CMK (cell line): Measurements from ENCODE around the gene SFXN5.
A peak's percentile ranks its signal among the peaks of the same experiment; 100 is the strongest.

ENCODE experiments used
- DNase-seq: peaks from one replicate; pipeline ENCODE4 v3.0.0-alpha.2; 2010; ENCODE audit warnings: low read depth

SFXN5 gene

DNA sequence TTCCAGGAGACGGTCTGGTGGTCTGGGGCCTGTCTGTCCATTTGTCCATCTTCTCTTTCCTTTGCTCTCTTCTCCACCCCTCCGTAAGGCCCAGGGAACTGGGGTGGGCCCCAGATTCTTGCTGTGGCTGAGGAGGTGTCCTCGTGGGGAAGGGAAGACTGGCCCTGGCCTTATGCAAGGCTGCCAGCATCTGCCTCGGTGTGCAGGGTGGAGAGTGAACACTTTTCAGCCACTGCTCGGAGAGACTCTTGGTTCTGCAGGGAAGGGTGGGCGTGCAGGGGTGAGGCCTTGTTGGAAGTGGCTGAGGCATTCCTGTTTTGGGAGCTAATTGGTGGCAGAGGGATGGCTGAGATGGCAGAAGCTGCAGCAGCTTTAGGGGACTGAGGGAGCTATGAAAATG is 131.2 kb downstream of the SFXN5 start:
- DNase-seq = no peak

GRCh38 chr2:72938455-72938854 is 133.1 kb downstream of the SFXN5 start:
- DNase-seq = no peak

GRCh38 chr2:72937356-72937669 is 134.2 kb downstream of the SFXN5 start:
- DNase-seq = no peak

DNA sequence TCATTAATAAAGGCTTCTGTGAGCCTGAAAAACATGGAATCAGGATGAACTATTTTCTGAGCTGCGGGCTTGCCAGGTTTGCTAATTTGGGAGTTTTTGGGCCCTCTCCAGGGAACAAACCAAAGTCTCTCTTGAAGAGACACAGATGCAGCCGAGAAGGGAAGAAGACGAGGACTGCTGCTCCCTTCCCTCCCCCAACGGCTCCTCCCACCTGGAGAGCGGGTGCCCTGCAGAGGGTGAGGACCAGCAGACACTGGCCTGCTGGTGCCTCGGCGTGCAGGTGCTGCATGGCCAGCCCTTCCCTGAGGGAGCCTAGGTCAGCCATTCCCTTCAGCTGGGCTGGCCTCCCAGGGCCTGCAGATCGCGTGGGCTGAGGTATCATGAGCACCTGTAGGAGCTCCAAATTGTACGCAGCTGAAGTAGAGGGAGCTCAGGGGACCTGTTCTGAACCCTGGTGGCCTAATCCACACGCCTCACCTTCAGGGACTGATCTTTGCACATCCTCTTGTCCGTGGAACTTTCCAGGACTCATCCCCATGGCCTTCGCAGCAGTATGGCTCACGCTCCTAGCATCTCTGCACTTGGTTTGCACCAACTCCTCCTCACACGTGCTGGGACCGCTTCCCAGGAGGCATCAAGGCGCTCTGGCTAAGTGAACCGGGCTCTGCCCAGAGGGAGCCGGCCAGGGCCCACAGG is 134.7 kb downstream of the SFXN5 start:
- no peak for DNase-seq

GRCh38 chr2:72935611-72935957 is 135.9 kb downstream of the SFXN5 start:
- DNase-seq = no peak

DNA sequence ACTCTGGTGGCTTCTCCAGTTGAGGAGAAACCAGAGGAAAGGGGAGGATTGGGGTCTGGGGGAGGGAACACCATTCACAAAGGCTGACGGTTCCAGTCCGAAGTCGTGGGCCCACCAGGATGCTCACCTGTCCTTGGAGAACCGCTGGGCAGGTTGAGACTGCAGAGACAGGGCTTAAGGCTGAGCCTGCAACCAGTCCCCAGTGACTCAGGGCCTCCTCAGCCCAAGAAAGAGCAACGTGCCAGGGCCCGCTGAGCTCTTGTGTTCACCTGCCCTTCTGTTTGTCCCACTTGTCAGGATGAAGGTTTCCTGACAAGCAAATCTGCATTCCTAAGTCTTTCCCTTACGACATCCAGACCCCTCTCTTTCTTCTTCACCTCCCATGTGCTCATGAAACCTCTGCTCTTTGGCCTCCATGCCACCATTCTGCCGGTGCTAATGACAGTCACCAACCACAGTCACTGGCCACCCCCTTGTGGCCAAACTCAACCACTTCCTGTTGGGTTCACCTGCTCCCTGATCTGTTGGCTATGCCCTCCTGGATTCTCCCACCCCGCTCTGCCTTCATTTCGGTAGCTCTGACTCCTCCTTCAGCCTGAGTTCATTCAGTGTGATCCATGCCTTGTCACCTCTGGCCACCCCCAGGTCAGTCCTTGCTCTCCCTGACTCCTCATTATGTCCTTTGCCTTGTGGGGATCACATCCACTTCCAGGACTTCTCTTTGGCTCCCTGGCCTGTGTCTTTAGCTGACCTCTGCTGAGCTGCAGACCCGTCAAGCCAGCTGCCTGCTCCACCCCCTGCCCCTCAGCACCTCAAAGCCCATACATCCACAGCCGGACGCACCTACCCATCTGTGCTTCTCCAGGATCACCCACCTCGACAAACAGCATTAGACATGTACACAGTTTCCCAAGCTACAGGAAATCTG is 136.6 kb downstream of the SFXN5 start:
- DNase-seq = peak; percentile 39

GRCh38 chr2:72933646-72934151 is 137.8 kb downstream of the SFXN5 start:
- DNase-seq = no peak

DNA sequence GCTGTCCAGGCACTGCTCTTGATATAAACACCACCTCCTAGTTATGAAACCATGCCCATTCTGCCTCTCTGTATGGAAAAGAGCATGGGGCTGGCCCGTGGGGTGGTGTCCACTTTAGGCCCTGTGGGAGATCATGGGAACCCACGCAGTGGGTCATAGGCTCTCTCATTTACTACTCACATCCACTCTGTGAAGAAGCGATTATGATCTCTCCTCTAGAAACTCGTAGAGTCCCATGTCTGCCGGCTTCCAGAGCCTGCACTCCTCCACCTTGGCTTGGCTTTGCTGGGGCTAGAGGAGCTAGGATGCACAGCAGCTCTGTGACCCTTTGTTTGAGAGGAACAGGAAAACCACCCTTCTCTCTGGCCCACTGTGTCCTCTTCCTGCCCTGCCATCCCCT is 138.3 kb downstream of the SFXN5 start:
- no peak for DNase-seq

DNA sequence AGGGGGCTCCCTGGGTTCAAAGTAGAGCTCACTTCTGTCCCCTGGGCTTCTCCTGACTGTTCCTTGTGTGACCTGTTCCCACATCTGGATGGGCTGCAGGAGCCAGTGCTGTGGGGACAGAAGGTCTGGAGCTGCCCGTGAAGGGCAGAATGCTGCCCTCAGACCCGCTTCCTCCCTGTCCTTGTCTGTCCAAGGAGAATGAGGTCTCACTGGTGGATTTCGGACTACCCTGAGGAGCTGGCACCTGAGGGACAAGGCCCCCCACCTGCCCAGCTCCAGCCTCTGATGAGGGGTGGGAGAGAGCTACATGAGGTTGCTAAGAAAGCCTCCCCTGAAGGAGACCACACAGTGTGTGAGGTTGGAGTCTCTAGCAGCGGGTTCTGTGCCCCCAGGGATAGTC is 138.7 kb downstream of the SFXN5 start:
- DNase-seq = no peak

GRCh38 chr2:72932045-72932740 is 139.3 kb downstream of the SFXN5 start:
- no peak for DNase-seq

GRCh38 chr2:72931280-72931910 is 140.1 kb downstream of the SFXN5 start:
- no peak for DNase-seq

DNA sequence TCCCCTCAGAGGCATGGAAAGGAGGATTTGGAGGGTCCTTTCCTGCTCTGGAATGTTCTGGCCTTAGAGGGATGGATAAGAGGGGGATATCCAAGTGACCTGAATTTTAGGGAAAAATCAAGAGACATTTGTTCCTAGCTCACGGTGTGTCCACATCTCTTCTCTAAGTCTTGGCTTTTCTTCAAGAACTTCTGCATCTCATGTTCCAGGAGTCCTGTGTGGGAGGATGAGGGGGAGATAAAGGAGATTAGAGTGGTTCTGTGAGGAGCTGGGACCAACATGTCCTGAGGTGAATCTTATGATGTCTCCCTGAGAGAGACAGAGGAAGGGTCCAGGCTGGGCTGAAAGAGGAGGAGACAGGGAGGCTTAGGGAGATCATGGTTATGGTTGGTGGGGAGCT is 142.5 kb downstream of the SFXN5 start:
- no peak for DNase-seq

DNA sequence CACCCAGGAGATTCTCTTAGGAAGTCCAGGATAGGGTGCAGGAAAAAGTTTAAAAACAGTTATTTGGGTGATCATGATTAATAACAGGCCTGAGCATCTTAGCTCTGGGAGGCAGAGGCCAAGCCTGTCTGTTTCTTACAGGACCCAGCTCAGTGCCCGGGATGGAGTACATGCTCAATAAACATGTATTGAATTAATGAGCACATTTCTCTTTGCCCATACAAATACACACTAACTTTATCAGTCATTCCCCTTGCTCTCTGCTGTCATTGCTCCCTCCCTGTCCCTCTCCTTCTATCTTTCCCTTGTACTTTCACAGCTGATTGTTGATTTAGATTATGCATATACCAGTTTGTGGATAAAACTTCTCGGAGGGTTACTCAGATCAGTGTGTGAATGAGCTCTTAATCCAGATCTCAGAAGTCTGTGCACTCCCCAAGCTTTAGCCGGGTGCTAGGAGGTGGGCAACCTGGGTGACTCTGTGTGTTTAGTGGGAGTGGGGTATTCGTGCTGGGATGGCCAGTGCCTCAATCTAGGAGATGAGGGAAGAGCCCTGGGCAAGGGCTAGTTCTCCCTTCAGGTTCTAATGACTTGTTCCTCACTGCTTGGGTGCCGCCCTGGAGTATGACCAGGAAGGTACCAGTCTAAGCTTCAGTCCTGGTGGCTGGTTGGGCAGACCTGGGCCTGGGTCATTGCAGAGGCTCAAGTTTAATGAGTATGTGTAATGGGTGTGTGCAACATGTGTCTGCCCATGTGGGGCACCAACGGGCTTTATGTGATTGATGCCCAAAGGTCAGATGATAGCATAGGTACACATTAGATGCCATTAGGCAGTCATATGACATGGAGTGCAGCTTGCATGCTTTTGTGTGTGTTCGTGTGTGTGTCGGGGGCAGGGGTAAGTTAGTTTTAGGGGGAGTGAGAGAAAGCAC is 143.6 kb downstream of the SFXN5 start:
- no peak for DNase-seq

DNA sequence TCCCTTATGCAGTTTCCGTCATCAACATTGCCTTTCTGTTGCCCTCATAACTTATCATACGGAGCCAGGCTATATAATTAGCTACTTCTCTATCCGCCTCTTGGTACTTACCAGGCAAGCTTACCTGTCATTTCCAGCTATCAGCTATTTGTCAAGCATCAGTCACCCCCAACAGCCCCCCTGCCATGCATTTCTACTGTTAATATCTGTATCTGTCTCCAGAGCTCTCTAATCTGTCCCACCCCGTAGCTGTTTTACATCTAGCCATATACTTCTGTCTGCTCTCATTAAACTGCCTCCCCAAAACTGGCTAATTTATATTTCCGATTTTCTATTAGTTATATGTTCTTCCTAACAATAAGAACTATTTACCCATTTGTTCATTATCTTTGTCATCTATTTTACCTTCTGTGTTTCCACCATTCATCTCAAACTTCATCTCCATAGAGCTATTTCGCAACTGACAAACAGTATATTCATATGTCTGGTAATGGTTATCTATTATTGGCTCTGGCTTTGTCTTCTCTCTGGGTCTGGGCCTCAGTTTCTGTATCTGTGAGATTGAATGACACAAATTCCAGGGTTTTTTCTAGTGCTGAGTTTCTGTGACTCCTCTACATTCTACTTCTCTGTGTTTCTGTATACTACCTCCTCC is 144.6 kb downstream of the SFXN5 start:
- DNase-seq = no peak

DNA sequence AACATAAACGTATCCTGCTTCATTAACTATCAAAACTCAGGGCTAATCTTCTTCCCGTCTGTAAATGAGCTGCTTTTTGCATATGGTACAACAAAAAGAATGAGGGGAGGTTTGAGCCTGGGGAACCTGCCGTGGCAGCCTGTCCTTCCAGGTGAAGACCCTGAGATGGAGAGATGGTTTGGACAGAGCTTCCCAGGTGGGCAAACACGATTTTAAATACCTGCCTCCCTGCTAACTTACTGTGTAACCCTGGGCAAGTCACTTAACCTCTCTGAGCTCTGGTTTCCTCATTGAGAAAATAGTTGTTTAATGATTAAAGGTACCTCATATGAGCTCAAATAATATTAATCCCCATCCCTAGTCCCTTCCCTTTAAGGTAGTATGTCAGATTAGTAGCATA is 145.1 kb downstream of the SFXN5 start:
- no peak for DNase-seq

DNA sequence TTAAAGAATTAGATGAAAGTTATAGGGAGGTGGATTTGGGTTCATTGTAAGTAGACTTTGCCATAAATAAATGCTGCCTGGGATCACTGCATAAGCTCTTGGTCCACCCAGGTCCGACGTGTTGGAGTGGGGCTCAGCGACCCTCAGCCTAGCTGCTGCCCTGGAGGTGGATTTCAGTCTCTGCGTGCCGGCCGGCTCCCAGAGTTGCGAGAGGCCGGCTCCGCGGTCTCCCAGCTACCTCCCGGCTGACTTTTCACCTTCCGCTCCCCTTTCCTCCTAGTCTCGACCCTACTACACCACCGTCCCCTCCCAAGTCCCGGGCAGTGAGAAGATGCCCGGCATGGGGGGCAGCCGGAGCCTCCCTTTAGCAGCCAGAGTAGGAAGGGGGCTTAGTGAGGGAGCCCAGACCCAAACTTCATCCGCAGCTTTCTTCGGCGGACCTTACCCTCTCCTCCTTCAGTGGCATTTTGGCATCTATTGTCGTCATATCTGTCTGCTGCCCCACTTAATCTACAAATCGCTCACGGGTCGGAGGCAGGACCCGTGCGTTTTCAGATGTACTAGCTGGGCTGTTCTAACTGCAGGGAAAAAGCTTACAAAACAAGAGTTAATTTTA is 146.1 kb downstream of the SFXN5 start:
- DNase-seq = no peak

- no peak for DNase-seq
Observed at GRCh38 chr2:72924353-72925240, 146.9 kb downstream of the SFXN5 start.

DNA sequence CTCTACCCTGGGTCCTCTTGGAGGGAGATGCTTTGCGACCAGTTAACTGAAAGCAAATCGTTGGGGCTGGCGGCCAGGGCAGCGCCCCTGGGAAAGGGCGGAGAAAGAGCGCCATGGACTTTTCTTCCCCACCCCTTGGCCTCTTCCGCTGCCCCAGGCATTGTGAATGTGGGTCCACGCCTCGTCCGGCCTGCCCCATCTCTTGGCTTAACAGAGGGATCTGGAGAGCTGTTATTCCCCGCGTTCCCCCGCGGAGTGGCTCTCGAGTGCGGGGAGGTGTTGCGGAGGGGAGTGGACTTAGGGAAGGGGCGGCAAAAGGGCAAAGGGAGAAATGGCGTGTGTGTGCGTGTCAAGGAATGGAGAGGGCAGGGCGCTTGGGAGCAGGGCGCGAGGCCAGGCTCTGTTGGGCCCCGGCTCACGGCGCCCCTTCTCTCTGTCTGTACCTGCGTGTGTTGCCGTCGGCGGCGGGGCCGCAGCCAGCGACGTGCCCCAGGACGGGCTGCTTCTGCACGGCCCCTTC is 147.6 kb downstream of the SFXN5 start:
- no peak for DNase-seq

GRCh38 chr2:72921853-72922252 is 149.7 kb downstream of the SFXN5 start:
- no peak for DNase-seq
